ENCODE results near the gene ZNF276.

- TF ChIP-seq POLR2AphosphoS5 (IDR thresholded peaks at IDR 0.05; ENCODE audit: low read depth, low read length) (no peak), POLR2A (IDR thresholded peaks at IDR 0.05; ENCODE audit: low read depth, low read length) (no peak), SPI1 (IDR thresholded peaks at IDR 0.05; ENCODE audit: low read depth, low read length) (no peak), TAF1 (IDR thresholded peaks at IDR 0.05; ENCODE audit: low read depth, low read length) (no peak), PAX5 (IDR thresholded peaks at IDR 0.05; ENCODE audit: insufficient read depth, low read length, severe bottlenecking) (no peak)
Observed at GRCh38 chr16:89708481-89708931, 12.8 kb upstream of the ZNF276 start.
